Fibroblast of villous mesenchyme (primary cell): ENCODE data around the gene CDC20B. TPM values are rescaled to one million over a fixed set of nuclear protein-coding genes. Genes with fewer than 3 reads are reported as not detected.

ENCODE experiments used
- DNase-seq: peaks from one replicate; pipeline ENCODE4 v3.0.0-alpha.2; 2010; ENCODE audit warnings: low read depth
- H3K4me3 ChIP-seq: 2 replicates; pipeline ENCODE4 v1.5.1; 2011; ENCODE audit warnings: low read depth, mild to moderate bottlenecking, low read length
- CTCF ChIP-seq: IDR thresholded peaks from 2 replicates; pipeline ENCODE4 v1.5.1; 2012; ENCODE audit warnings: low read depth, mild to moderate bottlenecking, low read length; ENCODE audit not compliant: insufficient read depth
- total RNA-seq: library from RNA; depleted of rRNA; stranded (reverse); fragments of >200 nt; gene quantifications from 2 replicates; pipeline ENCODE4 v1.2.3, GENCODE V29; 2012

The CDC20B gene
- total RNA-seq, 1 donor = not detected

DNA sequence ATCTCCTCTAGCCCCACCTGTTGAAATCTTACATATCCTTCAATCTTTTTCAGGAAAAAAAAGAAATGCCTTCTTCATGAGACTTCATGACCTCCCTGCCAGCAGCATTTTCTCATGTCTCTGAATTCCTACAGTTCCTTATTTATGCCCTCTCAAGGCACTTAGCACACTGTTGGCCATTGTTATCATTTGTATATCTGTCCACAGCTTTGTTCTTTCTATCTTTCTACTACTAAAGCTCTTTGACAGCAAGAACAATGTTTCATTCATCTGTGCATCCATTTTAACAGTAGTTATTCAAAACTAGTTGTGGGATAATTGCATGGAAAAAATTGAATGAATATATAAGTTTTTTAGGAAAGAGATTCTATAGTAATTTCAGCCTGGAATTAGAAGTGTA is 91.4 kb downstream of the CDC20B start:
- TF ChIP-seq CTCF = no peak
- no peak for DNase-seq
- H3K4me3 ChIP-seq = no peak overlapping the region

DNA sequence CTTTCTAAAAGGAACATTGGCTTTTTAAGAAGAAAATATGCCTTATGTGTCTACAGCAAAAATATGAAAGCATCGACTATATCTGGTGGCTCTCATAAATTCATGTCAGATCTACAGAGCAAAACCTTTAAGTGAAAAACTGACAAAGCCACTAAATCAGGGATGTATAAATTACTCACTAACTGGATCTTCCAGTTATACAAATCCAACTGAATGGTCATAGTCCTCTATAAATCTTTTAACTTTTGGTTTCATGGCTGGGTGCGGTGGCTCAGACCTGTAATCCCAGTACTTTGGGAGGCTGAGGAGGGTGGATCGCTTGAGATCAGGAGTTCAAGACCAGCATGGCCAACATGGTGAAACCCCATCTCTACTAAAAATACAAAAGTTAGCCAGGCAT is 99.8 kb downstream of the CDC20B start:
- no peak for DNase-seq
- no peak overlapping the region for H3K4me3 ChIP-seq
- no peak for TF ChIP-seq CTCF

GRCh38 chr5:55072666-55073065 is 100.3 kb downstream of the CDC20B start:
- no peak for DNase-seq
- TF ChIP-seq CTCF = no peak
- H3K4me3 ChIP-seq = no peak overlapping the region

GRCh38 chr5:55071413-55071812 is 101.6 kb downstream of the CDC20B start:
- TF ChIP-seq CTCF = no peak
- no peak for DNase-seq
- no peak overlapping the region for H3K4me3 ChIP-seq

GRCh38 chr5:55070968-55071367 is 102.0 kb downstream of the CDC20B start:
- TF ChIP-seq CTCF = no peak
- H3K4me3 ChIP-seq = no peak overlapping the region
- no peak for DNase-seq

GRCh38 chr5:55066277-55066676 is 106.7 kb downstream of the CDC20B start:
- no peak for TF ChIP-seq CTCF
- no peak overlapping the region for H3K4me3 ChIP-seq
- no peak for DNase-seq

DNA sequence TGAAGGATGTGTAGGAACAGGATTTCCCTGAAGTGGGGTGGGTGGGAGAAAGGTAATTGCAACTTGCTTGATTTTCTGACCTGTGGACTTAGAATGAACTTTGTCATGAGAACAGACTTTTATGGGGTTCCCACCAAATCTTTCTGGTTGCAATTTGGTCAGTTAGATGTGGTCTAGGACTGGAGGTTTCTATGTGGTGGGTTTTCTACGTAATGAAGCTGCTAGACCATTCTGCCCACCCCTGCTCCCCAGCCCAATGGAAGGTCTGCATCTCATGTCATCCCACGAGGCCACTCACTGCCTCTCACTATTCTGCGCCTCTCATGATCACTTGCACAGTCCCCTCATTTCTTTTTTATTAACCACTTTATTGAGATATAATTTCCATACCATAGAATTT is 108.5 kb downstream of the CDC20B start:
- DNase-seq = no peak
- no peak overlapping the region for H3K4me3 ChIP-seq
- TF ChIP-seq CTCF = no peak
